Calu3 (cell line): ENCODE measurements around the gene ADARB1. TPM values are rescaled to one million over a fixed set of nuclear protein-coding genes. Genes with fewer than 3 reads are reported as not detected.

Experiments
- BruUV-seq: library from RNA; stranded (reverse); fragments of 400-500 nt; replicated peaks from 2 replicates; lab custom pipeline; 2021; lab: Mats Ljungman, UMichigan
- CTCF ChIA-PET: fragments of 300-600 bp; sonication (Branson Sonifier 250); formaldehyde crosslinking; loops from one replicate; lab custom pipeline; 2022; ENCODE audit warnings: antibody characterized with exemption; lab: Charles Lee
- DNase-seq: peaks from one replicate; pipeline ENCODE4 v3.0.0; 2022
- H3K27ac Mint-ChIP-seq: one replicate; pipeline ENCODE4 v1.8.0; 2022; ENCODE audit warnings: mixed read lengths; ENCODE audit not compliant: unreplicated experiment
- H3K27me3 Mint-ChIP-seq: one replicate; pipeline ENCODE4 v1.8.0; 2022; ENCODE audit warnings: mixed read lengths; ENCODE audit not compliant: unreplicated experiment
- H3K36me3 Mint-ChIP-seq: one replicate; pipeline ENCODE4 v1.8.0; 2022; ENCODE audit warnings: mild to moderate bottlenecking, moderate library complexity, mixed read lengths; ENCODE audit not compliant: insufficient read depth, unreplicated experiment
- H3K4me1 Mint-ChIP-seq: one replicate; pipeline ENCODE4 v1.8.0; 2022; ENCODE audit warnings: mild to moderate bottlenecking, low read depth, mixed read lengths; ENCODE audit not compliant: unreplicated experiment
- H3K4me3 Mint-ChIP-seq: one replicate; pipeline ENCODE4 v1.8.0; 2022; ENCODE audit warnings: mild to moderate bottlenecking, low read depth, moderate library complexity, mixed read lengths; ENCODE audit not compliant: unreplicated experiment
- H3K9me3 Mint-ChIP-seq: one replicate; pipeline ENCODE4 v1.8.0; 2022; ENCODE audit warnings: low read depth, mixed read lengths; ENCODE audit not compliant: unreplicated experiment
- intact Hi-C: fragments of 100-400 bp; cut with micrococcal nuclease; formaldehyde crosslinking; loops from one replicate; pipeline ENCODE4 v1.10.0; 2022; ENCODE audit not compliant: unreplicated experiment
- total RNA-seq: library from RNA; stranded (reverse); gene quantifications from 2 replicates; pipeline ENCODE4 v1.2.3, GENCODE V29; 2022
- TF ChIP-seq, protein P1 (sequence below): fragments of 200-600 bp; IDR thresholded peaks from one replicate; pipeline ENCODE4 v1.8.0; 2022; ENCODE audit warnings: antibody characterized with exemption; ENCODE audit not compliant: unreplicated experiment

ADARB1 gene
- total RNA-seq, 1 experiment from 2014 or later, result 2.8 TPM

DNA sequence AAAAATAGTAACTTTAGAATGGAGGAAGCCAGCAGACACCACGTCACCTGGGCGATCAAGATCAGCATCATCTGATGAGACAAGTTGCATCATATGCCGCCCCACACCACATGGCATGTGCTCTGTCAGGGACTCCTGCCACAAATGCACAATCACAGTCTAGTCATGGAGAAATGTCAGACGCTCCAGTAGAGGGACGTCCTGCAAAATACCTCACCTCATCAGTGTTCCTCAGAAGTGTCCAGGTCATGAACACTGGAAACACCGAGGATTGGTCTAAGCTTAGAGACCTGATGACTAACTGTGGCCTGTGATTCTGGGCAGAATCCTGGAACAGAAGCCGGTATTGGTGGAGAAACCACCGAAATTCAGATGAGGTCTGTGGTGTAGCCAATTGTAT lies 14.3 kb downstream of the ADARB1 start:
- DNase-seq, result no peak
- no peaks in the 10 kb centered on the region for H3K4me1 Mint-ChIP-seq
- no peaks in the 10 kb centered on the region for H3K9me3 Mint-ChIP-seq
- no peak overlapping the region for H3K4me3 Mint-ChIP-seq
- no peaks in the 10 kb centered on the region for H3K36me3 Mint-ChIP-seq
- no peak overlapping the region for H3K27ac Mint-ChIP-seq
- H3K27me3 Mint-ChIP-seq, result peaks cover 36% of the 10 kb centered on the region
- CTCF ChIA-PET, result no interaction called here
- BruUV-seq, result no TSS peak
- intact Hi-C loops, result no loop called here
- TF ChIP-seq, protein P1, sequence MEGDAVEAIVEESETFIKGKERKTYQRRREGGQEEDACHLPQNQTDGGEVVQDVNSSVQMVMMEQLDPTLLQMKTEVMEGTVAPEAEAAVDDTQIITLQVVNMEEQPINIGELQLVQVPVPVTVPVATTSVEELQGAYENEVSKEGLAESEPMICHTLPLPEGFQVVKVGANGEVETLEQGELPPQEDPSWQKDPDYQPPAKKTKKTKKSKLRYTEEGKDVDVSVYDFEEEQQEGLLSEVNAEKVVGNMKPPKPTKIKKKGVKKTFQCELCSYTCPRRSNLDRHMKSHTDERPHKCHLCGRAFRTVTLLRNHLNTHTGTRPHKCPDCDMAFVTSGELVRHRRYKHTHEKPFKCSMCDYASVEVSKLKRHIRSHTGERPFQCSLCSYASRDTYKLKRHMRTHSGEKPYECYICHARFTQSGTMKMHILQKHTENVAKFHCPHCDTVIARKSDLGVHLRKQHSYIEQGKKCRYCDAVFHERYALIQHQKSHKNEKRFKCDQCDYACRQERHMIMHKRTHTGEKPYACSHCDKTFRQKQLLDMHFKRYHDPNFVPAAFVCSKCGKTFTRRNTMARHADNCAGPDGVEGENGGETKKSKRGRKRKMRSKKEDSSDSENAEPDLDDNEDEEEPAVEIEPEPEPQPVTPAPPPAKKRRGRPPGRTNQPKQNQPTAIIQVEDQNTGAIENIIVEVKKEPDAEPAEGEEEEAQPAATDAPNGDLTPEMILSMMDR, result no peak

DNA sequence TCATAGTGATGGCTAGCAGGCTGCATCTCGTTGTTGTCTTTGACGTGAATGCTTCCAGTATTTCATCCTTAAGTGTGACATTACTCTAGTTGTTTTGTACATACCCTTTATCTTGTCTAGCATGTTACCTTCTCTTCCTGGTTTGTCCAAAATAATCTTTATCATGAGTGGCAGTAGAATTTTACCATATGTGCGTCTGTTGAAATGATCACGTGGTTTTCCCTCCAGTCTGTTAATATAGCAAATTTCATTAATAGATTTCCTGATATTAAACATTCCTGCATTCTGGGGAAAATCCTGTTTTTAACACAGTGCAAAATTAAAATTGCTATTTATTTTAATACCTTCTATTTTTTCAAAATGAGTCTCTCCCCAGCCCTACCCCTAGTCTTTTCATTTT lies 15.6 kb downstream of the ADARB1 start:
- Mint-ChIP-seq H3K9me3 (no peaks in the 10 kb centered on the region), H3K27ac (no peak overlapping the region), H3K36me3 (no peaks in the 10 kb centered on the region), H3K4me1 (no peaks in the 10 kb centered on the region), H3K27me3 (peaks cover 41% of the 10 kb centered on the region), H3K4me3 (no peak overlapping the region)
- intact Hi-C loops, result no loop called here
- BruUV-seq, result no TSS peak
- CTCF ChIA-PET, result no interaction called here
- no peak for DNase-seq
- TF ChIP-seq, protein P1, result no peak

DNA sequence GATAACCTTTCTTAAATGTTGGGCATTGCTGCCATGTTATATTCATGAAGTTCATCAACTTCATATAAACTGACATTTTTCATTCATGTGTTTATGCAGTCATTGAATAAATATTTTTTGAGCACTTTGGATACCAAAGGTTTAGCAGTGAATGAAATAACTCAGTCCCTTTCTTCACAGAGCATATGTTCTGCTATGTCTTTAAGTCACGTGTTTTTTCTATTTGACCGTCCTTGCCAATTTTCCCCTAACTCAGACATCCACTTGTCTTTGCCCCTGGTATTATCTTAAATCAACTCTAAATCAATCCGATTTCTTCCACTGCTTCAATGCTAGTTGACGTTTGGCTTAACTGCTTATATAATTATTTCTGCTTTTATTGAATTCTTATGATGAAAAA lies 16.6 kb downstream of the ADARB1 start:
- Mint-ChIP-seq H3K4me1 (no peaks in the 10 kb centered on the region), H3K27me3 (peaks cover 50% of the 10 kb centered on the region), H3K9me3 (no peaks in the 10 kb centered on the region), H3K4me3 (no peak overlapping the region), H3K36me3 (no peaks in the 10 kb centered on the region), H3K27ac (no peak overlapping the region)
- no peak for DNase-seq
- TF ChIP-seq, protein P1, result no peak
- intact Hi-C loops, result no loop called here
- CTCF ChIA-PET, result no interaction called here
- BruUV-seq, result no TSS peak

DNA sequence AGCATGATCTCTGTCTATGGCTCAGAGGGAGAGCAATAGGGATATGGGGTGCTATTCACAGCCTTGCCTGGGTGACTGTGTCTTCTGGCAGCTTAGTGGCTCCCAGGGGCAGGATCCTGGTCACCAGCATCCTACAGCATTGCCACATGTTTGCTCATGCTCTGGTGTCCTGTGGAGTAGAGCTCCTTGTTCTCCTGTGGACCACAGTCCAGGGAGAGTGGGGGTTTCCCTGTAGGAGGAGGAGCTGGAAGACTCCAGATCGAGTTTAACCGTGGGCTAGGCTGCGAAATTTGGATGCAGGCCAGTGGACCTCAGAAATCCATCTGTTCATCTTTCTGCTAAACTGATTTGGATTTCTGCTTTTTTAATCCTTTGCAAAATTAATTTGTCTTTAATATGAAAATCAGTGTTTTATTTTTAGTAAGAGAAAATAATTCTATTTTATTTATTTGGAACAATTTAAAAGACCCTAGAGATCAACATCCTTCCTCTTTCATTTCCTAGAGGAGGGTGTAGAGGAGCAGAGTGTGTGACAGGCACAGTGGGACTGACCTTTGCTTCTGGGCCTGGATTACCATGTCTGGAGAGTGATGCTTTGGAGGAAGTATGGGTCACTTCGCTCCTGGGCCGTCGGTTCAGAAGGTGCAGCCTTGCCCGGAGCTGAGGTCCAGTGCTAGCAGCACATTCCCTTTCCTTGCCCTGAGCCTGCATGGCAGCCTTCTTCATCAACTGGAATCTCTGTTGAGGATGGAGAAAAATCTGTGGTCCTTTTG lies 17.4 kb downstream of the ADARB1 start:
- intact Hi-C loops, result no loop called here
- TF ChIP-seq, protein P1, result no peak
- no TSS peak for BruUV-seq
- Mint-ChIP-seq H3K4me3 (no peak overlapping the region), H3K4me1 (no peaks in the 10 kb centered on the region), H3K36me3 (no peaks in the 10 kb centered on the region), H3K9me3 (no peaks in the 10 kb centered on the region), H3K27me3 (peaks cover 58% of the 10 kb centered on the region), H3K27ac (no peak overlapping the region)
- CTCF ChIA-PET, result no interaction called here
- no peak for DNase-seq
